Glomerular visceral epithelial cell (primary cell): ENCODE results near the gene S100A8.
A peak's percentile ranks its signal among the peaks of the same experiment; 100 is the strongest.

Experiments
- DNase-seq: peaks from one replicate; pipeline ENCODE4 v3.0.0-alpha.2; 2016; ENCODE audit errors: extremely low spot score

S100A8 gene

DNA sequence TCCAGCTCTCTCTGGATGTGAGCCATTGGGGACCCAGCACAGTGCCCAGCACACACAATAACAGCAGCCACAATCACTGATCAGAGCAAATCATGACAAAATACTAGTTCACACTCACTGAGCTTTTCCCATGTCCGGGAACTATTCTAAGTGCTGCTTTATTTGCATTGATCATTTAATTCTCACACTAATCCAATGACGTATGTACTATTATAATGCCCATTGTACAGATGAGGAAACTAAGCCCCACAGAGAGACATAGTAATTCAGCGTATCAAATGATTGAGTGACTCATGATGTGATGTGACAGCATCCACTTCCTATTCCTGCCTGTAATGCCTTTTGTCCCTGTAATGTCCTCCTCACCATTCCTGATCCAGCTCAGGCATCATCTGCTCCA is 1.9 kb upstream of the S100A8 start:
- no peak for DNase-seq

DNA sequence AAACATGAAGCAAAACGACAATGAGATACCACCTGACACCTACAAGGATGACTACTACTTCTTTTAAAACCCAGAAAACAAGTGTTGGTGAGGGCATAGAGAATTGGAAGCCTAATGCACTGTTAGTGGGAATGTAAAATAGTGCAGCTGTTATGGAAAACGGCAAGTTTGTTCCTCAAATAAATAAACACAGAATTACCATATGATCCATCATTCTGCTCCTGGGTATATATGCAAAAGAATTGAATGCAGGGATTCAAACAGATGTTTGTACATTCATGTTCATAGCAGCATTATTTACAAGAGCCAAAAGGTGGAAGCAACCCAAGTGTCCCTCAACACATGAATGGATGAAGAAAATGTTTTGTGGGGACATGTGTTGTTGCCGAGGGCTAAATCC is 1.4 kb upstream of the S100A8 start:
- DNase-seq, result no peak

DNA sequence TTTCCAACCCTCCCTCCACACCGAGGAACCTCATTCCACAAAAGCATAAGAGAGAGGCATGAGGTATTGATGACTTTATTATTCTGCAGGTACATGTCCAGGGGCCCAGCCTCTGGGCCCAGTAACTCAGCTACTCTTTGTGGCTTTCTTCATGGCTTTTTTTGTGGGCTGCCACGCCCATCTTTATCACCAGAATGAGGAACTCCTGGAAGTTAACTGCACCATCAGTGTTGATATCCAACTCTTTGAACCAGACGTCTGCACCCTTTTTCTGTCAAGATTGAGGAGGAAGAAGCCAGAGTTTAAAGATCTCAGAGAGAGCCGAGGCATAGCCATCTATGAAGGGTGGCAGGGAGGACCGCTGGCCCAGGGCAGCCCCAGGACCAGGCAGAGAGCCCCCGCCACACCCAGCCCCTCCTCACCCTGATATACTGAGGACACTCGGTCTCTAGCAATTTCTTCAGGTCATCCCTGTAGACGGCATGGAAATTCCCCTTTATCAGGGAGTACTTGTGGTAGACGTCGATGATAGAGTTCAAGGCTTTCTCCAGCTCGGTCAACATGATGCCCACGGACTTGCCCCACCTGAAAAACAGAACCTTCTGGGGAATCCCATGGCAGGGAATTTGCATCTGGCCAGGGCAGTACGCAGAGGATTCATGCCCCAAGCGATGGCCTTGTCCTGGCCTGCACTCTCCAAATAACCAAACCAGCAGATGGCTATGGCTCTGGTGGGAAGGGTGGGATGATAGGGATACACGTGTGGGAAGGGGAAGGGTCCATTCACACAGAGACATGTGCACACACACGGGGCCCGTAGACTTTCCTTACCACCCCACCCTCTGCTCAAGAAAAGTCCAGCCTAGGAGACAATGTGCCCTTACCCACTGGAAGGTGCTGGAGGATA is 647 bp downstream of the S100A8 start:
- DNase-seq, result no peak

DNA sequence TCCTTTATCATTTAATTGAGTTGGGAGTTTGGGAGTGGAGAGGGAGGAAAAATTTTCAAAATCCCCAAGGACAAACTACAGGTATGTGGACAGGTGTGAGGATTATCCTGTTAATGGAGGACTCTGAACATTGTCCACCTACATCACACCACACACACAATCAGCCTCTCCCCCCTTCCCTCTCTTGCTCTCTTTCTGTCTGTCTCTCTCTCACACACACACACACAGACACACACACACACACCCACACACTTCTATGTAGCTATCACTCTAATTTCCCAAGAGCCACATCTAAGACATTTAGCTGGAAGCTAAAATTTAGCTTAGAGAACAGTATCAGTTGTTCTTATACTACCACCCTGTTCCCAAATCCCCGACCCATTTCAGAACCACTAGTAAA is 1.5 kb downstream of the S100A8 start:
- DNase-seq, result no peak

DNA sequence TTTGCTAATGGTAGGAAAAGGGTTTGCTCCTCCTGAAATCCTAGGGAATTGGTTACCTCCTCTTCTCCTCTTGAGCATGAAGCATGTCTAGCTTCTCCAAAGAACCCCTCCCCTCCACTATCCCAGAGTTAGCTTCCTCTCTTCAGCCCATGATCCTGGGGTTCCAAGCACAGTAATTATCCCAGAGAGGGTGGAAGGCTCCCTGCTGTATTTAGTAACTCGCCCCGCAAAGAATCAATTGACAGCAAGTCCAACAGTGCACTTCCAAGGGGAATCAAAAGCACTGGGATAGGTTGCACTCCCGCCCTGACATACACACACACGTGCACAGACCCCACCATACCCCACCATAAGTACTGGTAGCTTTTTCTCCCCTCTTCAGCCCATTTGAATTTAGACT is 3.1 kb downstream of the S100A8 start:
- no peak for DNase-seq

DNA sequence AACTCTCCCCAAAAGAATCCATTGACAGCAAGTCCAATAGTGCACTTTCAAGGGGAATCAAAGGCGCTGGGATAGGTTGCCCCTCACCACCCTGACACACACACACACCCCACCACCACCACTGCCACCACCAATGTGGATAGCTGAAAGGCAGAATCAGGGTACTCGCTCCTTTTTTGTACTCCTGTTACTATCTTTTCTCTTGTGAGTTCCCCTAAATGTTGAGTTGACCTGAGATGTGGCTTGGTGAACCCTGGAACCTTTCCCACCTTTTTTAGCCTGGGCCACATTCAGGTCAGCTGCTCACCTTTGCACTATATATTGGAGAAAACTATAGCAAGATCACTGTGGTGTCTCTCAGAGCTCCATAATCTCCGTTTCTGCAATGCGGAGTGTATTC is 3.9 kb downstream of the S100A8 start:
- no peak for DNase-seq

DNA sequence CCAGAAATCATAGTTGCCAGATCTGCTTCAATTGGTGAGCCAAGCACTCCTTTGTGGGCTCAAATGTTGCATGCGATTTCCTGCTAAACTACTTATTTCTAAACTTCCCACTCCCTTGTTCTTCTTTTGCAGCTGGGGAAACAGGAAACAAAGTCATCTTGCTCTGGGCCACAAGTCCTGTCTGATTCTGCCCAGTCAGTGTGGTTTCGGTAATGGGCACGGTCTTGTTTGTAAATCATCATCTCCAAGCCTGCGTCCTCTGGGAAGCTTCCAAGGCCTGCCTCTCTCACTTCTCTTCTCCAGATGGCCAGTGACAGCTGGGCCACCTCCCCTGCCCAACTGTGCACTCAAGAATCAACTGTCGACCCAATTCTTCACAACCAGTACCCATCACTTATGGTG is 4.4 kb downstream of the S100A8 start:
- no peak for DNase-seq

DNA sequence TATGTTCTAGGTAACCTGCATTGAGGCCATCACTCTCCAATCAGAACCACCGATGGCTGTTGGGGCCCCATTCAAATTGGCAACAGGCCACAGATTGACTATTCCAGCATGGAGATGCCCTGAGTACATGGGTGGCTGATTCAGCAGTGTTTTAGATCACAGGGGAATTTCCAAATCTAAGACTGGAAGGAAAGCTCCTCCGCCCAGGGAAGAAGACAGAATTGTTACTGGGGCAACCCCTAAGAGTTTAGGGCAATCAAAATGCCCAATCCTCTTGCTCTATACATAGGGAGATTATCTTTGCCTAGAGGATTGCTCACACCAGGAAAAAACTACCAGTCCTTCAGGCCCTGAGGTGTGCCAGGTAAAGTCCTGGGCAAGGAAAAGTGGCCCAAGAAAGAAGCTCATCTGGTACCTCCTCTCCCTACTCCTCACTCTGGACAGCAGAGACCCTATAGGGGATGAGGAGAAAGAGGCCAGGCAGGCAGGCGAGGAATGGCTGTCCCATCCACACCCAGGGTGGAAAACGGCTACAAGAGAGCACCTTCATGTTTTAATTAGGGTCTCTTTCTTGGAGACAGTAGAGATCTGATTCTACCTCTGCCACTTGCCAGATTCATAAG is 5.8 kb downstream of the S100A8 start:
- DNase-seq, result no peak

DNA sequence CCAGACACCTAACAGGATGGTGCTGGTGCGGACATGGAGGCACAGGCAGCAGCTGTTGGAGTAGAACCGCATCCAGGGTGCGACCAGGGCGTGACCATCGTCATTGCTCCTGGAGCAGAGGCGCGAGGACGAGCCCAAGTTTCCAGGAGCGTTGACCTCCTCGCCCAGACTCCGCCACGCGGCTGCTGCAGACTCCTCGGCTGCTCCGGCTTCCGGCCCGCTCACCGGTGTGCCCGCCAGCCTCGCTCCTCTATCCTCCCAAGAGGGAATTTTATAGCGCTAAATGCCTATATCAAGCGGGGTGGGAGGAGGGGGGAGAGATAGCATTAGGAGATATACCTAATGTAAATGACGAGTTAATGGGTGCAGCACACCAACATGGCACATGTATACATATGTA is 10.2 kb downstream of the S100A8 start:
- DNase-seq, result no peak

DNA sequence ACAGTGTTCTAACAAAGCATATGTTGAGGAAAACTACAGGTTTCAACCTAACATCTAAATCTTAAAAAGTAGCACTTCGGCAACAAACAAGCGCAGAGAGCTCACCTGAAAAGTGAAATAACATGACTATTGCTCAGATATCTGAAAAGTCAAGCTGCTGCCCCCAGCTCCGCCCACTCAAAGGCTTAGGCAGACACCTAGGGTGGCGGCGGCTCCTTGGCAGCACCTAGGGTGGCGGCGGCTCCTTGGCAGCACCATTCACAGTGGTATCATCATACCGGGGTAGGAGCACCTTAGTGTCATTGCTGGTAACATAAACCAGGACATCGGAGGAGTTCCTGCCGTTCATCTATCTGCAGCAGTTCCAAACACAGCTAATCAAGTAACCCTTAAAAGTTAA is 11.3 kb downstream of the S100A8 start:
- DNase-seq, result no peak

DNA sequence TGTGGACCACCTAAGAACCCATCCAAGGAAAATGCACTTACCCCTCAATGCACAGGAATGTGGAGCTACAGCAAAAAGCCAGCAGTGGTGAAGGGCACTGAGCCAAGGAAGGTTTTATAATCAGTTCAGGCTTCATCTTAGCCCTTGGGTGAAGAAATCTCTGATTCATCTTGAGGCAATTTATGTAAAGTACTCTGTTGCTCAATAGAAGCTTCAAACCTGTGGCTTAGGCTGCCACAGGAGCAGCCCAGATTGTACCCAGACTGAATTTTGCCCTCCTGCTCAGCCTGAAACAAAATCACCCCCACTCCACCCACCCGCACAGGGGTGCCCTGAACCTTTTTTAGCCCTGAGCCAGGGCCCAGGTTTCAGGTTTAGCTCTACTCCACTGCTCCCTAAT is 15.4 kb downstream of the S100A8 start, which contains the start of gene S100A12:
TSS of gene S100A12 (minus strand) at position 111 of the 400 bp plus-strand sequence. CDS start 1,029 bp downstream, outside the sequence.
- peak; percentile 82 for DNase-seq

DNA sequence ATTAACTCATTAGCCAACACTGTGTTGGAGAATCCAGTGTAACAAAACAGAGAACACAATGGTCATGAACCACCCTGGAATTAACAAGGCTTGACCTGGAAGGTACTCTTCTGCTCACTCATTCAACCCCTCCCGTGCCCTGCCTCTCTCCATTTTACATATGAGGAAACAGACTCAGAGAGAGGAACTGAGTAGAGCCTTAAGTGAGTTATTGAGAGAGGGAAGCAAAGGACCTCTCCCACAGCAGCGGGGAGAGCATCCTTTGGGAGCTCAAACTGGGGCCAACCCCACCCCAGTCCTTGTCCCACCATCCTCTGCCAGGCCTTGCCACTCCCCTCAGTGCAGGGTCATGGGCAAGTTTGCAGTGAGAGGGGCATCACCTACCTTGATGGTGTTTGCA is 16.8 kb downstream of the S100A8 start:
- no peak for DNase-seq

DNA sequence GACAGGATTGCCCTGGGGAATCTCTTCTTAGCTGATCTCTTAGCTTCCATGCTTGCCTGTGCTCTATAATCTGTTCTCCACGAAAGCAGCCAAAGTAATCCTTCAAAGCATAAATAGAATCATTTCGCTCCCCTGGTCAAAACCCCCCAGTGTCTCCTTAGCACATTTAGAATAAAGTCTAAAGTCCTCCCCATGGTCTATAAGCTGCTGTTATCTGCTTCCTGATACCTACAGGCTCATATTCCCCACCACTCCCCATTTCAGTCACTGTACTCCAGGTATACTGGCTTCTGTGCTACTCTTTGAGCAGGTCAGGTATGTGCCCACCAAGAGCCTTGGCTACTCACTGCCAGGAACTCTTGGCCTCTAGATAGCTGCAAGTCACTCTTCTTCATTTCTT is 18.3 kb downstream of the S100A8 start:
- DNase-seq, result no peak

DNA sequence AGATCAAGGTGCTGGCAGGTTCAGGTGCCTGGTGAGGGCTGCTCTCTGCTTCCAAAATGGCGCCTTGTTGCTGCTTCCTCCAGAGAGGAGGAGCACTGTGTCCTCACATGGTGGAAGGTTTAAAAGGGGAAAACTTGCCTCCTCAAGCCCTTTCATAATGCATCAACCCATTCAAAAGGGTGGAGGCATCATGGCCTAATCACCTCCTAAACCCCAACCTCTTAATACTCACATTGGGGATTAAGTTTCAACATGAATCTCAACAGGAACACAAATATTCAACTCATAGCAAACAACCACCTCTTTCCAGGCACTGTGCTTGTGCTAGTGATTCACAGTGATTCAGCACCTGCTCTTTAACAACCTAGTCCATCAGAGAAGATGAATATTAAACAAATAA is 19.6 kb downstream of the S100A8 start:
- no peak for DNase-seq

DNA sequence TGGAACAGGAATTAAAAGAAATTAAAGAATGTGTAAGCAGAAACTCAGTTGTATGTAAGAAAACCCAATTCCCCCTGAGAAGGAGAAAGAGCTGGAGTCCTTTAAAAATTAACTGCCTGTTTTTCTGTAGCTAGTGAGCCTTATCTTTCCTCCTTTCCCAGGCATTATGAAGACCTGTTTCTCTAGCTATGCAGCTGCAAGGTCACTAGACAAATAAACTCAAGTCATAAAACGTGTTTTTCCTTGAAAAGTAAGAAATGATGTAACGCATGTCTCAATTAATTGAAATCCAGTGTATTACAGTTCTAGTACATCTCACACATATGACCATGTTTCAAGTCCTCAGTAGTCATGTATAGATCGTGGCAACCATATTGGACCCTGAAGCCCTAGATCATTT is 20.7 kb downstream of the S100A8 start:
- no peak for DNase-seq

DNA sequence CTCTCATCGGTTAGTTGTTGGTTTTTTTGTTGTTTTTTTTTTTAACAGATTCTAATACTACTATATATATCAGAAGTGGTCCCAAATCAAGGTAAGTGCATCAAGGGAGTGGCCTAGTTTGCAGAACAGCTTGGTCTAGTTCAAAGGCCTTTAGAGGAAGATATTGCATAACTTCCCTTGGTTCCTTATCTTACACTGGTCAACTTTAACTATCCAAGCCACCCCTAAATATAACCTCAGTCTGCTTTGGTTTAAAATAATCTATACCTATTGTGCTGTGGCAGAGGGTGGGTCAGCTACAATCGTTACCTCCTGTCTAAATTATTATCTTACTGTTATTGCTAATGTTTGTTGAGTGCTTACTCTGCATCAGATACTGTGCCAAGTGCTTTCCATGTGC is 22.4 kb downstream of the S100A8 start:
- DNase-seq, result no peak

DNA sequence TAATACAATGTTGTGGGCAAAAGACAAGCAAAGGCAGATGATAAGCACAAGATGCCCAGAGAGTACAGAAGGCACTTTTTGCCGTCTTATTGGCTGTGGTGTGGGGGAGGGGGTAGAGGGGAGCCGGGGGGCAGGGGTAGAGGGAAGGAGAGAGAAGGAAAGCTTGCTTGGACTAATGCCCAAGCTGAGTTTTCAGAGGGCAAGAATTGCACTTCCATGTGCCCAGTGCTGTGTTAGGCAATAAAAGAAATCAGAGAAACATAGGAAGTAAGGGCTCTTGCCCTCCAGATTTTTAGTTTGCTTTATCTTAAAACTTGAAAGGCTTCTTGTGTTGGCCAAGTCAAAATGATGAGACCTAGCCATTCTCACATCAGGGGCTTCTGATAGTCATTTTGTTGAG is 23.8 kb downstream of the S100A8 start:
- DNase-seq, result no peak

DNA sequence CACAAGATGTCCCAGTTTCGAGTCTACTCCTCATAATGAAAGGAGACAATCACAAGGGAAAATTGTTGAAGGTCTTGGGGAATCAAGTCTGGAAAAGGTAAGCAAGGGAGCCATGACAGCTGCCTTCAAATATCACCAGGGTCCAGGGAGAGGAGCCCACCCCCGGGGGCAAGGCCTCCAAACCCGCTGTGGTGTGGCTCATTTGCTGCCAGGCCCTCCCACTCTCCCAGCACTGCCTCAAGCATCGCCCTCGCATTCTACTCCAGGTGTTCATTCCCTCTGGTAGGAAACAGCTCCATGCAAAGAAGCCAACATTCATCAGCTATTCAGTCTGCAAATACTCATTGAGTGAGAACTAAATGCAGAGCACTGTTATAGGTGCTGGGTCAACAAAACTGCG is 24.6 kb downstream of the S100A8 start:
- no peak for DNase-seq

DNA sequence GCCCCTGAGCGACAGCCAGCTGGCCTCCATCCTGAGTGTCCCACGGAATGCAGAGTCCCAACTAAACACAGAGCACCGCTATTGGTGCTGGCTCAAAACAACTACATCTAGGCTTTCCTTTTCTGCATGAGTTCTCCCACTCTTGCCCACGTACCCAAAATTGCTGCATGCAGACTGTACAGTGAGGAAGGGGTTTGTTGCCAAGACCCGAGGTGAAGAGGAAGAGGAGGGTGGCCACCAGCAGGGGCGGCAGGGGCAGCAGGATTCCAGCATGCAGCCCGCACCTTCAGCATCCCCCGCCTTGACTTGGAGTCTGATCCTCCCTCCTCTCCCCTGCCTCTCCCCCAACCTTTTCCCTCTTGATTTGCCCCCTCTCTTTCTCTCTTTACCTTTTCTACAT is 25.2 kb downstream of the S100A8 start:
- no peak for DNase-seq

DNA sequence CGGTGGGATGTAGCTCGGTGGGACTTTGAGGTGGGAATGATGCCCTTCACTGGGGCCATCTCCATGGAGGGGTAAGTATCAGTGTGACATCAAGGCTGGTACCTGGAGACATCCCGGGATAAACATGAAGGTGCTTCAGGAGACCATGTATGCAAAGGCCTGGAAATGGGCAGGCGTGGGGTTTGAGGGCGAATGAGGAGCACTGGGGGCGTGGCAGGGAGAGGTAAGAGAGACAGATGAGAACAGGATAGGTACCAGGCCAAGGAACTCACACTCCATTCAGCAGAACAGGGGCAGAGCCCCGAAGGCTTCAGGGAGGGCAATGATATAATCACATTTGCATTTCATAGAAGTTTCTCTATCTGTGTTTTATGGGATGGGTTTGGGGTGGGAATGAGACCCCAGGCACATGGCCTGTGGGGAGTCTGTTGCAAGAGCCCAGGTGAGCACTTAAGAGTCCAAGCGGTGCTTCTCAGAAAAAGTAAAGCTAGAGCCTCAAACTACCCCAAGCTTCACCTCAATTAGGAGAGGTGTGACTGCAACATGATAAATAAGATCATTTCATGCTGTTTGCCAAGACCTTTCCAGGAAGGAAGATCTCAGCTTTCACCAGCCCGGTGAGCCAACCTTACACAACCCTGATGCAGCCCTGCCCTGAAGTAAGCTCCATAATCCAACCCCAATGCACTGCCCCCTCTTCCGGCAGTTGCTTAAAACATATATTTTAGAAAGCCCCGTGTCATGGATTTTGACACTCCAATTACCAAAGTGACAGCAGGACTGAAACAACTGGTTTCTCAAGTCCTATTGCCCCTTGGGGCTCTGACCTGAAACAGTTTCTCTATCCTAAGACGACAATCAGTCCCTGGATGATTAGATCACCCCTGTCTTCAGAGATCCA is 25.9 kb downstream of the S100A8 start:
- no peak for DNase-seq

DNA sequence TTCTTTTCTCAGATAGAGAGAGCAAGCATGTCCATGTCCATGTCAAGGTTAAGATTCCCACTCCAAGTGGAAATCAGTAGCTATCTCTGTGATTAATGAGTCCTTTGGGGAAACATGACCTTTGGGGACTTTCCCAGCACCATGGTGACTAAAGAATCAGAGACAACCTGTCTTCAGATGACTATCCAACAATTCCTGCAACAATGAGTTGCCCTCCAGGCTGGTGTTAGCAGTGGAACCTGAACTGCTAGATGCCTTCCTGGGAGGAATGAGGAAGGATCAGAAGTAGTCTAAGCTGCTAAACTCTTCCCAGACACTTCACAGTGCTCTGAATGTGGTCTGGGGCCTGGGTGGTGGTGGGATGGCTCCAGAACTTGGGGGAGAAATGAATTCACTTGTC is 26.7 kb downstream of the S100A8 start:
- DNase-seq, result no peak

DNA sequence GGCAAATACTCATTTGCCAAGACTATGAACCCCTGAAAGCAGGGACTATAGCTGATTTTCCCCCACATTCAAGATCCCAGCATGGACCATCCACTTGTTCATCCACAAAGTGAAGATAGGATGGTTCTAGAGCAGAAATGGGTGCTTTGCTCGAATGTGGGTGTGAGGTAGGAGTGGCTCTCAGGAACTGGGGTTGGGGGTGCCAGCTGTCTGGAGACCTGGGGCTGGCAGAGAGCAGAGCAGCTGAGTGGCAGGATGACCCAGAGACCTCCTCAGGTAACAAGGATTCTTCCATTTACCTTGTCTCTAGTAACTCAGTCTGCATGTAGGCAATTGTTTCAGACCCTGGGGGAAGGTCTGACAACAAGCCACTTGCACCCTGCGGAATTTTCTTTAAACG is 27.2 kb downstream of the S100A8 start:
- no peak for DNase-seq
